Thyroid gland (tissue), 4 donors: ENCODE results near the gene COIL.

ENCODE experiments used
- POLR2A ChIP-seq, 2 donors: fragments of 450-650 bp; IDR thresholded peaks; one replicate each; pipeline ENCODE4 v1.6.1; 2017; ENCODE audit warnings: antibody characterized with exemption in 2 of 2, mild to moderate bottlenecking in 2 of 2, moderate library complexity in 1 of 2
- TF ChIP-seq, protein P1 (sequence below), 6 experiments: fragments of 200-600 bp in 3 of 6; fragments of 450-650 bp in 3 of 6; sonication (generic) in 3 of 6; IDR thresholded peaks; one replicate each; pipeline ENCODE4 v1.5.1; 2016 to 2019; ENCODE audit warnings: antibody characterized with exemption in 6 of 6, mild to moderate bottlenecking in 2 of 6, inconsistent platforms in 1 of 6, moderate library complexity in 1 of 6

- TF ChIP-seq, protein P1, sequence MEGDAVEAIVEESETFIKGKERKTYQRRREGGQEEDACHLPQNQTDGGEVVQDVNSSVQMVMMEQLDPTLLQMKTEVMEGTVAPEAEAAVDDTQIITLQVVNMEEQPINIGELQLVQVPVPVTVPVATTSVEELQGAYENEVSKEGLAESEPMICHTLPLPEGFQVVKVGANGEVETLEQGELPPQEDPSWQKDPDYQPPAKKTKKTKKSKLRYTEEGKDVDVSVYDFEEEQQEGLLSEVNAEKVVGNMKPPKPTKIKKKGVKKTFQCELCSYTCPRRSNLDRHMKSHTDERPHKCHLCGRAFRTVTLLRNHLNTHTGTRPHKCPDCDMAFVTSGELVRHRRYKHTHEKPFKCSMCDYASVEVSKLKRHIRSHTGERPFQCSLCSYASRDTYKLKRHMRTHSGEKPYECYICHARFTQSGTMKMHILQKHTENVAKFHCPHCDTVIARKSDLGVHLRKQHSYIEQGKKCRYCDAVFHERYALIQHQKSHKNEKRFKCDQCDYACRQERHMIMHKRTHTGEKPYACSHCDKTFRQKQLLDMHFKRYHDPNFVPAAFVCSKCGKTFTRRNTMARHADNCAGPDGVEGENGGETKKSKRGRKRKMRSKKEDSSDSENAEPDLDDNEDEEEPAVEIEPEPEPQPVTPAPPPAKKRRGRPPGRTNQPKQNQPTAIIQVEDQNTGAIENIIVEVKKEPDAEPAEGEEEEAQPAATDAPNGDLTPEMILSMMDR (IDR thresholded peaks at IDR 0.05), result no peak
- TF ChIP-seq POLR2A (IDR thresholded peaks at IDR 0.05), result no peak
These were observed 26.5 kb upstream of the COIL start for GRCh38 chr17:56987283-56987834.
